IPS-NIHi7 (cell line): ENCODE results near the gene FBXO21.
A peak's percentile ranks its signal among the peaks of the same experiment; 100 is the strongest.
"Not testable (repeated sequence)": the region's sequence is repeated elsewhere in the genome, so short reads cannot be mapped to it uniquely, and the experiment has no call there.

Source experiments
- DNase-seq: peaks from one replicate; pipeline ENCODE4 v3.0.0; 2012; ENCODE audit warnings: mixed read lengths; ENCODE audit errors: extremely low spot score

FBXO21 gene

DNA sequence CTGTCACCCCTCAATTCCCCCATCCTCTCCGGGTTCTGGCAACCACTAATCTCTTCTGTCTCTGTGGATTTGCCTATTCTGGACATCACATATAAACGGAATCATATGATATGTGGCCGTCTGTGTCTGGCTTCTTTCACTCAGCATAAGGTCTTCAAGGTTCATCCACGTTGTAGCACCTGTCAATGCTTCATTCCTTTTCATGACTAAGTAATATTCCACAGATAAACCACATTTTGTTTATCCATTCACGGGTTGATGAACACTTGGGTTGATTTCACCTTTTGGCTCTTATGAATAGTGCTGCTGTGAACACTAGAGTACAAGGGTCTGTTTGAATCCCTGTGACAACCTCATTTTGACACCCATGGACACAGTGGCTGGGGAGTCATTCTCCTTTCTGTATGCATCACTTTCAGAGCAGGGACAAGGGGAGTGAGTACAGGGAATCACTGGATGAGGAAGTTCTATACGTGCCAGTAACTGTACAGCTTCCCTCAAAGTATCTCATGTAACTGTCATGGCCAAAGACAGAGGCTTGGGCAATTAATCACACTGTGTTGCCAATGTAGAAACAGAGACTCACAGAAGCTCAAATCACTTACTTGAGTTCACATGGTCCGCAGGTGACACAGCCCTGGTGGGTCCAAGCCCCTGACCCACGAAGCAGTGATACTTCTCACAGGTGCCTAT, 80.2 kb downstream of the FBXO21 start:
- no peak for DNase-seq

DNA sequence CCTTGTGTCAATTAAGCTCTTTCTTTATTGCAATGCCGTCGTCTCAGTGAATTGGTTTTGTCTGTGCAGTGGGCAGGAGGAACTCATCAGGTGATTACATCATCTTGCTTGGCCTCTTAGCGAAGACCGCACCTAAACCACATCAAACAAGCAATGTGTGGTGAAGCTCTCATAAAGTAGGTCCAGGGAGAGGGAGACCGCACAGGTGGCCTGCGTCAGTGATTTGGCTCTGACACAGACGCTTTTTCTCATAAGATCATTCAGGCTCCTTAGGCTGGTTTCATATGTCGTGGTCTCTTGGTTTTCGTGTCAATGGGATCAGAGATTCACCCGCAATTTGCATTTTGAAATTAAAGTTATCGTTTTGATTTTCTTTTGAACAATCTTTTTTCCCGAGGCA, 84.4 kb downstream of the FBXO21 start:
- no peak for DNase-seq

DNA sequence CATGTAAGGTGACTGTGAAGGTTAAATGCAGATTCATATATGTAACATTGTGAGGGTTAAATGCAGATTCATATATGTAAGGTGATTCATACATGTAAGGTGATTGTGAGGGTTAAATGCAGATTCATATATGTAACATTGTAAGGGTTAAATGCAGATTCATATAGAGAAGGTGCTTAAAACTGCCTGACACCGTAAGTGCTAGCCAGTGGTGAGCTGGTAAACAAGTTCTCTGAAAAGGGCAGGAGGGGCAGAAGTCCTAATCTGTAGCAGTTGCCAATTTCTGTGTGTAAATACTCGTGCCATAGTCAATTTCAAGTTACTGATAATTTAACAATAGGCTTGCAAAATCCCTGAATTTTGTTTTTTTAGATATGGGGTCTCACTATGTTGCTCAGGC, 86.3 kb downstream of the FBXO21 start:
- DNase-seq: not testable (repeated sequence)

DNA sequence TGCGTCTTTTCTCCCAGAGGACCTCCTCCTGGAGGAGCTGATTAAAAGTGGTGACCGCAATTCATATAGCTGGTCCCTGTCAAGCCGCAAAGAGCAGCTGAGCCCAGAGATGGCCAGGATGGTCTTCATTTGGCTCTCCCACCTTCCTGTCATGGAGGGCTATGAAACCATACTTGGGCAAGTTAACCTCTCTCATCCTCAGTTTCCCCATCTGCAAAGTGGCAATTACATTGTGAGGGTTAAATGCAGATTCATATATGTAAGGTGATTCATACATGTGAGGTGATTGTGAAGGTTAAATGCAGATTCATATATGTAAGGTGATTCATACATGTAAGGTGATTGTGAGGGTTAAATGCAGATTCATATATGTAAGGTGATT, 87.5 kb downstream of the FBXO21 start:
- DNase-seq: no peak

DNA sequence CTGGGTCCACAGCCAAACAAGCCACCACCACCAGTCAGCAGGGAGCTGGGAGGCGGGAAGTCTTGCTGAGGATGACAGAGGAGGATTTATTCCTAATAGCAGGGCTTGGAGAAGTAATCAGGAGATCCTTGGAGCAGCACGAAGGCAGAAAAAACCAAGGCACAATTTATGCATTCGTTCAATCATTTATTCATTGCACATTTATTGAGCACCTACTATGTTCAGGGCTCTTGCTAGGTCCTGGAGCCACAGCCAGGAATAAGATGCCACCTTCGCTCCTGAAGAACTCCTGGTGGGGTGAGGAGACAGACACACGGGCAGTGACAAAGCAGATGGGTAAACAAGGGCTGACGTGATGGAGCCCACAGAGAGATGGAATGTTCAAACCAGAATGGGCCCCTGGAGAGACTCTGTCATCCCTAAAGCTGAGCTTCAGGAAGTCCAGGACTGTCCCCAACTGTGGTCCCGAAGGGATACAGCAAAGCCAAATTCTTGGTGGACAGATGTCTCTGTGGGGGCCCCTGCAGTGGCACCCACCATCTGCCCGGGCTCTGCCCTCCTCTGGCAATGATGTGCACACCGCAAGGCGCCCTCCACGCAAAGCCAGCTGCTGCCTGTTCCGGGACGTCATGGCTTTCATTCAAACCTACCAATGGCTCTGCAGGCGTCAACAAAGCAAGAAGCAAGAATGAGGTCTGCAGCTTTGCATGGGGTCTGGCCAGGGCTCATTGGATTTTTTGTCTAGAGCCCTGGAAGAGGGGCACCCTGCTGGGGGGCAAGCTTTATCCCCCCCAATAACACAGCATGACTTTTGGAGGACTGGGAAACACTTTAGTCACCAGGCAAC, 88.1 kb downstream of the FBXO21 start:
- DNase-seq: no peak

DNA sequence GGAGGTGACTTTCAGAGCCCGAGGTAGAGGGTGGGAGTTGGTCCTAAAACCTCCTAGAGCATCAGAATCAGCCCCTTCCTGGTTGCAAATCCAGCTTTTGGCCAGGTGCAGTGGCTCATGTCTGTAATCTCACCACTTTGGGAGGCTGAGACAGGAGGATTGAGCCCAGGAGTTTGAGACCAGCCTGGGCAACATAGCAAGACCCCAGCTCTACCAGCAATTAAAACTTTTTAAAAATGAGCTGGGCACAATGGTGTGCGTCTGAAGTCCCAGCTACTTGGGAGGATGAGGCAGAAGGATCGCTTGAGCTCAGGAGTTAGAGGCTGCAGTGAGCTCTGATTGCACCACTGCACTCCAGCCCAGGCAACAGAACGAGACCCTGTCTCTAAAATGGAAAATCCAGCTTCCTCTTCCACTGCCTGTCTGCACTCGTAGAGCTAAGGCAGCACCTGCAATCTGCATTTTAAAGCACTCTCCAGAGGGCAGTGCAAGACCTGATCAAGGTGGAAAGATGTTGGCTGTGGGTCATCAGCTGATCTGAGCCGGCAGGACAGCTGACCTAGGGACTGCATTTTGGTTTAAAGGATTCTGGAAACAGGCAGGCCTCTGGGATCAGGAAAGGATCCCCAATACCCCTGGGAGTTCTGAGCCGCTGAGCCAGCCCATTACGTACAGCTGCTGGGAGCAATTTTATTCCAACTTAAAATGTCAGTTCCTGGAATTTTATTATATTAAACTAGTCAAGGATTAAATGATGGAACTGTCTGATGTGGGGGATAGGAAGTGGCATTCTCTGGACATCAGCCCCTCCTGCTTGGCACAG, 89.2 kb downstream of the FBXO21 start:
- no peak for DNase-seq

DNA sequence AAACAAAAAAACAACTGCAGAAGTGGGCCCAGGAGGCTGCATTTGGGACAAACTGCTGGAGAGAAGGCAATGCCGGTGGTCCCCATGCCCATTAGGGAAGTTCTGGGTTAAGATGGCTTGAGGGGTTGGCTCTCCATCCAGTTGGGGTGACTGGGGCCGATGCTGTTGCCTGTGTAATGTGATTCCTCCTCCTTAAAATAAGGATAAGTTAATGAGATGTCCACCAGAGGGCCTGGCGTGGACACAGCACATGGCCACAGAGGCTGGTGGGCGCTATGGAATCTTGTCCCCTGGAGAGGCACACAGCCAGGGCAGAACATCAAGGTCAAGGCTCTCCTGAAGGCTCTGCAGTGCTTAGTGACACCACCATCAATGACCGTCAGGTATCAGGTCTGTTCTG, 90.0 kb downstream of the FBXO21 start:
- no peak for DNase-seq

DNA sequence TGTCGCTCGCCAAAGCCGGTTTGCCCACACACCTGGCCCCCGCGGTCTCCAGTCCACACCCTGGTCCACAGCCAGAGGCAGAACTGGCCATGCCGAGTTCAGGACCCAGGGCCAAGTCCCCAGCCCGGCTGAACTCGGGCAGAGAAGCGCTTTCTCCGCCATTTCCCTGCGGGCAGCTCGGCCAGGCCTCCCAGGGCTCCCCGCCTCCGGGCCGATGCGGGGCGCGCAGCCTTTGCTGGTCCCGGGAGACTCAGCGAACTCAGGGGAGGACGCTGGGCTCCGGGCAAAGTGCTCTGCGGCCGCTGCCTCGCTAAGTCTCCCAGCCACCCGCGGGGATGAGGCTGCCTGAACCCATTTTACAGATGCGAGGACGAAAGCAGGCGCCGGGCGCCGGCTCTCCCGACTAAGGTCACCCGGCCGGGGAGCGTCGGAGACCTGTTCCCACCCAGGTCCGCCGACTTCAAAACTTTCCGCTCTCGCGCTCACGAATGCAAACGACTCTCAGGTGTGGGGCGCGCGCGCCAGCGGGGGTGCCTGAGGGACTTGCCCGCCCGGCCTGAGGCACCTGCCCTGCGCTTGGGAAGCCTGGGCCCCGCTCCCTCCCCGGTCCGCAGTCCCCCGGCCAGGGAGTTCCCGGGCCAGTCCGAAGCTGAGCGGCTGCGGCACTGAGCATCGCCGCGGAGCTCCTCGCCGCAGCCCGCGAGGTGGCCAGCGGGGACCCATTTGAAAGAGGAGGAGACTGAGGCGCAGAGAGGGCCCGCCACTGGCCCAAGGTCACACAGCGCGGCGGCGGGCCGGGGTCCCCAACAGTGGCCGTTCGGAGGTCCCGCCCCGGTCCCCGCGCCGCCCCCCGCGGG, 91.7 kb downstream of the FBXO21 start:
- DNase-seq: peak; percentile 55

DNA sequence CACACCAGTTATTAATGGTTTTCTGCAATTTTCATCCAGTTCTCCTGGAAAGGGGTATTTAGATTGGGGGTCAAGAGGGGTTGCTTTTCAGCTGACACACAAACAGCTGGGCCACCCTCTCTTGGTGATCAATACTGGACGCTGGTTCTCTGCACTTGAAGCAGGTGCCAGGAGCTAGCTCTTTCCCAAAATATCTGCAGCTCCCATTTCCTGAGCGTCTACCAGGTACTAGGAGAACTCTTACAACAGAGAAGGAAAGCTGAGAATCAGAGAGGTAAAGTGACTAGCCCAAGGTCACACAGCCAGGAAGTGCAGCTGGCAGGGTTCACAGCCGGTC, 92.3 kb downstream of the FBXO21 start:
- DNase-seq: no peak

DNA sequence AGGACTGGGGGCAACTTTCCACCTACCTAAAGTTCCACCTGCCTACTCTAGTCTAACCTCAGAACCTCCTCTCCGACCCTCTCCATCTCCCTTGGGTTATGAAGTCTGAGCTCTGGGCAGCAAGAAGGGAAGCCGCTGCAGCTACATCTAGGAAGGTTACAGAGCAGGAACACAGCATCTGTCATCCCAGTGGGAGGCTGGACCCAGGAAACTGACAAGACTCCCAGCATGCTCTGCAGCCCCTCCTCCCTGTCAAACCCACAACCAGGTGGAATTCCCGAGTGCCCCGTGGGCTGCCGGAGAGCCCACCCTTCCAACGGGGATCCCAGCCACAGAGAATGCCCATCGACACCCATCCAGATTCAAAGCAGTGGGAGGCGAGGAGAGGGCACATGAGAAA, 93.1 kb downstream of the FBXO21 start:
- DNase-seq: no peak

DNA sequence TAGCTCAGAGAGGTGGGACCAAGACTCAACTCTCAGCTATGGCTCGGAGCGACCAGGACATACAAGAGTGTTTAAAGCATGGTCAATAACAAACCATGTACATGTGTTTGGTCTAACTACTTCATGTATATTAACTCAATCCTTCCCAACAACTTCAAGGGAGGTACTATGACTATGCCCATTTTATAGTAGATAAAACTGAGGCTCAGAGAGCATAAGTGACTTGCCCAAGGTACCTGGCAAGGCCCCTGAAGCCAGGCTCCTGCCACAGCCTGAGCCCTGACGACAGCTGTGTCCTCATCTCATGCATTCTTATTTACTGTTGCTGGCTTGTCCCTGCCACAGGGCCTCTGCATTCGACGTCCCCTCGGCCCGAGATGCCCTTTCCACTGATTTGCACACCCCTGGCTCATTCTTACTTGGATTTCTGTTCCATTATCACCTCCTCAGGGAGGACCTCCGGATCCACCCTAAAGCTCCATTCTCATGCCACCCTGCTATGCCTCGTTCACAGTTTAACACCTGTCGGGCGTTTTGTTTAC, 93.7 kb downstream of the FBXO21 start:
- DNase-seq: no peak

DNA sequence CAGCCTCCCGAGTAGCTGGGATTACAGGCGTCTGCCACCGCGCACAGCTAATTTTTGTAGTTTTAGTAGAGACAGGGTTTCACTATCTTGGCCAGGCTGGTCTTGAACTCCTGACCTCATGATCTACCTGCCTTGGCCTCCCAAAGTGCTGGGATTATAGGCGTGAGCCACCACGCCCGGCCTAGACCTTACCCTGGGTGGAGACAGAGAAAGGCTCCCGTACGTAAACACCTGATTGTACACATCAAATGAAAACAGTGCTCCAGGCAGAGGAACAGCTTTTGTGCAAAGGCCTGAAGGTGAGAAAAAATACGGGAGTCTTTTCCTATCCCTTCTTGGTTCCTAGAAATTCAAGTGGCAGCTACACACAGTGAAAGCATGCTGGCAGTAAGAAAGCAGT, 95.1 kb downstream of the FBXO21 start:
- not testable (repeated sequence) for DNase-seq

DNA sequence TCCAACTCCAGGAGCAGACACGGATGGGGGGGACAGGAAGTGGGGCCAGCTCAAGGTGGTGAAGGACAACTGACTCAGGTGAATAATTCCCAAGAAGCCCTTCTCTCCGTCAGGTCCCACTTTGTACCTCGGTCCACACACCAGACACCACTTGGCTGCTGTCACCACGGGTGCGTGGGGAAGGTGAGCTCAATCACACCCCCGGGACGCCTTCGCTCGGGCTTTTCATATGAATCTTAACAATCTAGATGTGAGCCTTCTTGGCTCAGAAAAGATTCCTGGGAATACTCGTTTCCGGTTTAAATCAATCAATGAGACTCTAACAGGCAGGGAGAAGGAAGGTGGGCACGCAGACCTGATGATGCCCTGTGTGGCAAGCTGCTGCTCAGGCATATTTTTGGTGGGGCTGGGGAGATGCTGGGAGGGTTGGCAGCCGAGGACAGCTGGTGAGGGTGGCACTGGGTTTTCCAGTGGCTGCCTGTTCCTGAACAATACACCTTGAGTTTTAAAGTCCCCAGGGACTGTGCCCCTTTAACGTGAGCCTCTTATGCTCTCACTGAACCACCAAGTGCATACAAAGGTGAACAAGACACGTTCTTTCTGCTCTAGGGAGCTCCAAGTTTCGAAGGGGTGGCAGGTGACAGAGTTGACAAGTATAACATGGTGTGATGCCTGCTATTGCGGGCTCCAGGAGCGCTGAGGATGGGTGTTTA, 96.2 kb downstream of the FBXO21 start:
- no peak for DNase-seq

DNA sequence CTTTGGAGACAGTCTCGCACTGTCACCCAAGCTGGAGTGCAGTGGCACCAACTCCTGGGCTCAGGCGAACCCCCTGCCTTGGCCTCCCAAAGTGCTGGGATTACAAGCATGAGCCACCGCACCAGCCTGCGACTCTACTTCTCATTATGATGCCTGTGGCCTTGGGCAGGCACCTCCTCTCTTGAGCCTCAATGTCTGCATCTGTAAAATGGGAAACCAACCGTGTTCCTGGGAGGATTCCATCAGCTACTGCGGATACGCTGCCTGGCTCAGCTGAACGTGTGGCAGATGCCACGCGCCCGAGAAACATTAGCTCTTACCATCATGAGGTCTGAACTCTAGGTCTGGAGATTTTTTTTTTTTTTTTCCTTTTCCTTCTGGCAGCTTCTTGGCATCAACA, 96.8 kb downstream of the FBXO21 start:
- no peak for DNase-seq

DNA sequence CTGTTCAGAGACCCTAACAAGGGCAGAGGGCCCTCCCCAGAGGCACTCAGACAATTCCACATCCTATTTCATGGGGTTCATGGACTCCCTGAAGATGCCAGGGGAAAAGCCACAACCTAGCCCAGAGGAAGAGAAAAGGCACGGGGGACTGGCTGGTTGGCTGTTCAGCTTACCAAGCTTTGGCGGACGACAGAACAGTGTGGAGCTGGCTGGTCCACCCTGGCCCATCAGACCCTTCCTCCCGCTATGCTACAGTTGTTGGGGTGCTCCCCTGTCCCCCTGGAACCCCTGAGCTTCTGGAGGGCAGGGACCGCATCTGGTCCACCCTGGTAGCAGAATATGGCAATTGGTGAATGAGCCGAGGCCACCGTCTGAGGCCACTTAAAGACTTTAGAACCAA, 97.4 kb downstream of the FBXO21 start:
- no peak for DNase-seq

DNA sequence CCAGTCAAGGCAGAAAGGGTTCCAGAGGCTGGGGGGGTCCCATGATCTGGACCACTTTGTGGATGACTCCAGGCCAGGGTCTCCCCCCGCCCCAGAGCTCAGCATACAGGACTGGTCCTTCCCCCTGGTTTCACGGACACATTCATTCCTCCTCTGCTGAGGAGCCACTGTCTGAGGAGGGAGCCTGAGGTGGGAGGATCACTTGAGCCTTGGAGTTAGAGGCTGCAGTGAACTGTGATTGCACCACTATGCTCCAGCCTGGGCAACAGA, 97.8 kb downstream of the FBXO21 start:
- no peak for DNase-seq
